ENCODE measurements around the gene BBOX1. TPM values are rescaled to one million over a fixed set of nuclear protein-coding genes. Genes with fewer than 3 reads are reported as not detected.

The BBOX1 gene, protein sequence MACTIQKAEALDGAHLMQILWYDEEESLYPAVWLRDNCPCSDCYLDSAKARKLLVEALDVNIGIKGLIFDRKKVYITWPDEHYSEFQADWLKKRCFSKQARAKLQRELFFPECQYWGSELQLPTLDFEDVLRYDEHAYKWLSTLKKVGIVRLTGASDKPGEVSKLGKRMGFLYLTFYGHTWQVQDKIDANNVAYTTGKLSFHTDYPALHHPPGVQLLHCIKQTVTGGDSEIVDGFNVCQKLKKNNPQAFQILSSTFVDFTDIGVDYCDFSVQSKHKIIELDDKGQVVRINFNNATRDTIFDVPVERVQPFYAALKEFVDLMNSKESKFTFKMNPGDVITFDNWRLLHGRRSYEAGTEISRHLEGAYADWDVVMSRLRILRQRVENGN
- not detected in 2 replicates for total RNA-seq (ENCODE audit: low replicate concordance)

DNA sequence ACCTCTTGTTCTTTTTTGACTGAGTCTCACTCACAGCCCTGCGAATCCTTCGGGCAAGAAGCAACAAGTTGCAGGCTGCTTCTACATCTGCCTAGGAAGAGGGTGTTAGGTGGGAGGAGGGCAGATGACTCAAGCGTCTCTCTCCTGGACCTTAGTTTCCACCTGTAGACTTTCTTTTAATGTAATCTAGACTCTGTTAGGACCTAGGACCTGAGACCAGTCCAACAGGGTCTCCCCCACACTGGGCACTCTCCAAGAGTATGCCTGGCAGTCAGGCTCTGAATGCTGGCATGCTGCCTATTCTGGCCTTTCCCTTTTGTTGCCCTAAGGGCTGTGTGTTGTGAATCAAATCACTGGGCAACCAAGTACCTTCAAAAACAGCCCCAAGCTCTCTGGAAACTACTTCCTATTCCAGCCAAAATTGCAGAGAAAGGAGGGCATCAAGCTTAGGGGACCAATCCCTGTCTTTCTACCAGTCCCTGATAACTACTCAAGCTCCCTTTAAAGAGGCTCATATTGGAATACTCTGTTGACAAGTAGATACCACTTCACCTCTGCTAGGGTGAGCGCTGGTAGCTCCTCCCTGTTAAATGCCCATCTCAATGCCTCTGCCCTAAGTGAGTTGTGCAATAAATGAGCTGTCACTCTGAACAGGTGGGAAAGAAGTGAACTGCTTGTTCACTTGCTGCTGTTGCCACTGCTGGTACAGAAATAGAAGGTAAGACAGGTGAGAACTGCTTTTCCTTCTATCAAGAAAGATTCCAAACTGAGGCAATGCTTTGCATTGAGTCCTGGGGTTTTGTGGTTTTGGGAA, at the start of gene BBOX1:
TSS of gene BBOX1 (plus strand) at position 514 of the 814 bp plus-strand sequence. CDS start 14,616 bp downstream, outside the sequence.

DNA sequence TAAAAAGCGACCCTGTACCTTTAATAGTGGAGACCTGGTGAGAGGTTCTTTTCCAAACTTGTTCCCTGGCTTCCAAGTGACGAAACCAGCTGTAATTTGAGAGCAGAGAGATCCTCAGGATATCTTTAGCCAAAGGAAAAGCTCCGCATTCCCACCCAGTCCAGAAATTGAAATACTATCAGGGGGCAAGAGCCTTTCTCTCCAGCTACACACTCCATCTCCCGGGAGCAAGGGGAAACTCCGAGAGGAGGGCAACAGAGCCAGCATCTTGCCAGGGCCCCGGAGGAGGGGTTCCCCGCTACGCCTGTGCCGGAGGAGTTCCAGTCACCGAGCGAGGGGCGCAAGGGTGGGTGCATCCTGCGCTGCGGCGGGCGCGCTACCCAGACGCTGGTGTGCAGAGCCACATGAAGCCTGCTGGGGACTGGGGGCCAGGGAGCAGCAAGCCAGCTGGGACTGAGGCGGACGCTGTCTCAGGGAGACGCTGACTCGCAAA, 46.6 kb upstream of the BBOX1 start, which contains the start of gene FIBIN:
TSS of gene FIBIN (plus strand) at position 148 of the 493 bp plus-strand sequence. CDS start 415 bp downstream, outside the sequence.

Other genes starting within 250 kb of the BBOX1 start
- gene FIBIN, start 46.7 kb upstream of the BBOX1 start, total RNA-seq (ENCODE audit: low replicate concordance): 36.9 and 61.7 TPM in 2 replicates

All from smooth muscle cell of the coronary artery (primary cell).